MM.1S (cell line): ENCODE data around the gene DCP1B.

Experiments
- DNase-seq: peaks from one replicate; pipeline ENCODE4 v3.0.0-alpha.2; 2015
- H2AFZ ChIP-seq: fragments of 300-600 bp; sonication (generic); 2 replicates; pipeline ENCODE4 v1.6.0; 2016; ENCODE audit warnings: antibody characterized with exemption, low read length
- H3F3A ChIP-seq: fragments of 300-600 bp; sonication (generic); 2 replicates; pipeline ENCODE4 v1.6.1; 2016; ENCODE audit warnings: mild to moderate bottlenecking, antibody characterized with exemption, low read length, moderate library complexity, mixed read lengths; ENCODE audit not compliant: insufficient read depth
- H3K27ac ChIP-seq: fragments of 300-600 bp; sonication (generic); 2 replicates; pipeline ENCODE4 v1.5.1; 2016; ENCODE audit warnings: mild to moderate bottlenecking, low read length
- H3K27me3 ChIP-seq: fragments of 300-600 bp; sonication (generic); replicated peaks from 2 replicates; pipeline ENCODE4 v1.6.0; 2016; ENCODE audit warnings: low read length; ENCODE audit not compliant: insufficient read depth
- H3K36me3 ChIP-seq: fragments of 300-600 bp; sonication (generic); replicated peaks from 2 replicates; pipeline ENCODE4 v1.6.1; 2016; ENCODE audit warnings: mild to moderate bottlenecking, low read length, mixed read lengths; ENCODE audit not compliant: insufficient read depth
- H3K4me1 ChIP-seq: fragments of 300-600 bp; sonication (generic); 2 replicates; pipeline ENCODE4 v1.6.1; 2016; ENCODE audit warnings: low read length, mixed read lengths
- H3K4me2 ChIP-seq: fragments of 300-600 bp; sonication (generic); 2 replicates; pipeline ENCODE4 v1.6.0; 2016; ENCODE audit warnings: low read depth, low read length
- H3K4me3 ChIP-seq: fragments of 300-600 bp; sonication (generic); 2 replicates; pipeline ENCODE4 v1.5.1; 2016; ENCODE audit warnings: low read length, mixed read lengths
- H3K79me2 ChIP-seq: fragments of 300-600 bp; sonication (generic); 2 replicates; pipeline ENCODE4 v1.6.1; 2016; ENCODE audit warnings: mixed run types, low read length, mixed read lengths
- H3K9ac ChIP-seq: fragments of 300-600 bp; sonication (generic); 2 replicates; pipeline ENCODE4 v1.6.1; 2016; ENCODE audit warnings: low read length, mixed read lengths
- H3K9me2 ChIP-seq: fragments of 300-600 bp; sonication (generic); replicated peaks from 2 replicates; pipeline ENCODE4 v1.6.1; 2016; ENCODE audit warnings: mild to moderate bottlenecking, low read length, mixed read lengths; ENCODE audit not compliant: insufficient read depth
- H3K9me3 ChIP-seq: fragments of 300-600 bp; sonication (generic); replicated peaks from 2 replicates; pipeline ENCODE4 v1.6.1; 2016; ENCODE audit warnings: mild to moderate bottlenecking, low read length, mixed read lengths; ENCODE audit not compliant: insufficient read depth
- H4K20me1 ChIP-seq: fragments of 300-600 bp; sonication (generic); 2 replicates; pipeline ENCODE4 v1.6.1; 2016; ENCODE audit warnings: mild to moderate bottlenecking, low read length, moderate library complexity, mixed read lengths; ENCODE audit not compliant: insufficient read depth
- CTCF ChIP-seq: fragments of 300-600 bp; sonication (generic); IDR thresholded peaks from 2 replicates; pipeline ENCODE4 v1.5.1; 2016; ENCODE audit warnings: antibody characterized with exemption, low read length, mixed read lengths
- EZH2 ChIP-seq: fragments of 300-600 bp; sonication (generic); optimal IDR thresholded peaks from 2 replicates; pipeline ENCODE3; 2017; ENCODE audit warnings: low read depth, mild to moderate bottlenecking, antibody characterized with exemption, low read length, mixed read lengths
- EZH2phosphoT487 ChIP-seq: fragments of 300-600 bp; sonication (generic); IDR thresholded peaks from 2 replicates; pipeline ENCODE4 v1.6.1; 2018; ENCODE audit warnings: antibody characterized with exemption, low read length

DCP1B gene

DNA sequence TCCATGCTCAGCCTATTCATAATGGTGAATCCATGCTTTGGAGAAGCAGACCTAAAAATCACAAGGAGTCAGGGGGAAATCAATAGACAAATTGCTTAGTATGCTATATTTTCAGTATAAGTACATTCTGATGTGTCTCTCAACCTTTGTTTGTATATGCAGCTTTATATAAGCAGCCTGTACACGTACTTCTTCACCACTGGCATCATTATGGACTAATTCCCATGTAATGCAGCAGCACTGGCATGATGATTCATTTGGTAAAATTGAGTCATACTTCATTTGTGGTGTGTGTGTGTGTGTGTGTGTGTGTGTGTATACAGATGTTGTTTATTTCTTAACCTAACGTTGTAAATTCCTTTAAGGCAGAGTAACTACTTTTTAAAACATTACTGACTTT, 10.9 kb downstream of the DCP1B start:
- Histone ChIP-seq H3K4me1 (no peaks in the 10 kb centered on the region), H3K27me3 (no peaks in the 10 kb centered on the region), H3K27ac (no peak overlapping the region), H3K79me2 (no peaks in the 10 kb centered on the region), H2AFZ (no peak overlapping the region), H4K20me1 (no peaks in the 10 kb centered on the region), H3K9me3 (no peaks in the 10 kb centered on the region; the same call in 1 of the 2 replicates), H3K9ac (no peak overlapping the region), H3K4me2 (no peak overlapping the region), H3K4me3 (no peak overlapping the region), H3K36me3 (no peaks in the 10 kb centered on the region; the same call in 1 of the 2 replicates), H3K9me2 (no peaks in the 10 kb centered on the region), H3F3A (no peaks in the 10 kb centered on the region)
- DNase-seq = no peak
- TF ChIP-seq EZH2phosphoT487 = no peak
- TF ChIP-seq CTCF = no peak
- no peak for TF ChIP-seq EZH2

GRCh38 chr12:1992732-1993131, 11.5 kb downstream of the DCP1B start:
- H3F3A ChIP-seq = no peaks in the 10 kb centered on the region
- H3K9me3 ChIP-seq = no peaks in the 10 kb centered on the region; the same call in 1 of the 2 replicates
- no peak overlapping the region for H3K4me3 ChIP-seq
- H3K9ac ChIP-seq = no peak overlapping the region
- no peaks in the 10 kb centered on the region for H3K79me2 ChIP-seq
- H3K4me2 ChIP-seq = no peak overlapping the region
- no peak for TF ChIP-seq CTCF
- no peak for TF ChIP-seq EZH2phosphoT487
- TF ChIP-seq EZH2 = no peak
- no peaks in the 10 kb centered on the region for H3K9me2 ChIP-seq
- no peak overlapping the region for H3K27ac ChIP-seq
- no peaks in the 10 kb centered on the region; the same call in 1 of the 2 replicates for H3K36me3 ChIP-seq
- DNase-seq = no peak
- no peak overlapping the region for H2AFZ ChIP-seq
- no peaks in the 10 kb centered on the region for H4K20me1 ChIP-seq
- H3K4me1 ChIP-seq = no peaks in the 10 kb centered on the region
- H3K27me3 ChIP-seq = no peaks in the 10 kb centered on the region

DNA sequence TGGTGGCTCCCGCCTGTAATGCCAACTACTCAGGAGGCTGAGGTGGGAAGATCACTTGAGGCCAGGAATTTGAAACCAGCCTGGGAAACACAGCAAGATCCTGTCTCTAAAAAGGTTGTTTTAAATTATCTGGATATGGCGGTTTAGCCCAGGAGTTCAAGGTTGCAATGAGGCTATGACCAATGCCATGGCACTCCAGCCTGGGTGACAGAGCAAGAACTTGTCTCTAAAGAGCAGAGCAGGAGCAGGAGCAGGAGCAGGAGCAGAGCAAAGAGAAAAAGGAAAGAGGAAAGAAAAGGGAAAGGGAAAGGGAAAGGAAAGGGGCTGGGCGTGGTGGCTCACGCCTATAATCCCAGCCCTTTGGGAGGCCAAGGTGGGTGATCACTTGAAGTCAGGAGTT, 15.1 kb downstream of the DCP1B start:
- no peaks in the 10 kb centered on the region for H3K27me3 ChIP-seq
- no peaks in the 10 kb centered on the region for H3K9me2 ChIP-seq
- H3F3A ChIP-seq = no peaks in the 10 kb centered on the region
- H3K4me1 ChIP-seq = no peaks in the 10 kb centered on the region
- no peaks in the 10 kb centered on the region for H4K20me1 ChIP-seq
- H3K79me2 ChIP-seq = no peaks in the 10 kb centered on the region
- no peak overlapping the region for H3K9ac ChIP-seq
- H3K4me3 ChIP-seq = no peak overlapping the region
- H3K4me2 ChIP-seq = no peak overlapping the region
- DNase-seq = no peak
- H3K36me3 ChIP-seq = no peaks in the 10 kb centered on the region; the same call in 1 of the 2 replicates
- no peaks in the 10 kb centered on the region; the same call in 1 of the 2 replicates for H3K9me3 ChIP-seq
- no peak overlapping the region for H2AFZ ChIP-seq
- TF ChIP-seq EZH2 (no peak), CTCF (no peak), EZH2phosphoT487 (no peak)
- no peak overlapping the region for H3K27ac ChIP-seq
